ENCODE data around the gene GRHL3.
"Not testable (repeated sequence)": the region's sequence is repeated elsewhere in the genome, so short reads cannot be mapped to it uniquely, and the experiment has no call there.

Gene GRHL3

GRCh38 chr1:24319312-24319863 is at the start of gene GRHL3:
Gene GRHL3, plus strand, starts transcription at chr1:24319357. Its CDS starts 195 bp downstream, at chr1:24319552.
- Histone ChIP-seq H3K36me3 (ENCODE audit: control insufficient read depth, low read depth, low read length) (no peaks in the 10 kb centered on the region), H3K9ac (ENCODE audit: low read length) (no peak within 1 kb of the TSS), H3K4me1 (ENCODE audit: control insufficient read depth, low read depth, low read length) (peaks cover 16% of the 10 kb centered on the region), H3K4me3 (ENCODE audit: low read length) (peak within 1 kb of the TSS; percentile 63), H3K9me3 (ENCODE audit: control insufficient read depth, low read depth, low read length) (no peaks in the 10 kb centered on the region), H3K27me3 (ENCODE audit: control insufficient read depth, insufficient read depth, low read length) (peaks cover 60% of the 10 kb centered on the region), H3K27ac (ENCODE audit: low read length) (no peak within 1 kb of the TSS)

DNA sequence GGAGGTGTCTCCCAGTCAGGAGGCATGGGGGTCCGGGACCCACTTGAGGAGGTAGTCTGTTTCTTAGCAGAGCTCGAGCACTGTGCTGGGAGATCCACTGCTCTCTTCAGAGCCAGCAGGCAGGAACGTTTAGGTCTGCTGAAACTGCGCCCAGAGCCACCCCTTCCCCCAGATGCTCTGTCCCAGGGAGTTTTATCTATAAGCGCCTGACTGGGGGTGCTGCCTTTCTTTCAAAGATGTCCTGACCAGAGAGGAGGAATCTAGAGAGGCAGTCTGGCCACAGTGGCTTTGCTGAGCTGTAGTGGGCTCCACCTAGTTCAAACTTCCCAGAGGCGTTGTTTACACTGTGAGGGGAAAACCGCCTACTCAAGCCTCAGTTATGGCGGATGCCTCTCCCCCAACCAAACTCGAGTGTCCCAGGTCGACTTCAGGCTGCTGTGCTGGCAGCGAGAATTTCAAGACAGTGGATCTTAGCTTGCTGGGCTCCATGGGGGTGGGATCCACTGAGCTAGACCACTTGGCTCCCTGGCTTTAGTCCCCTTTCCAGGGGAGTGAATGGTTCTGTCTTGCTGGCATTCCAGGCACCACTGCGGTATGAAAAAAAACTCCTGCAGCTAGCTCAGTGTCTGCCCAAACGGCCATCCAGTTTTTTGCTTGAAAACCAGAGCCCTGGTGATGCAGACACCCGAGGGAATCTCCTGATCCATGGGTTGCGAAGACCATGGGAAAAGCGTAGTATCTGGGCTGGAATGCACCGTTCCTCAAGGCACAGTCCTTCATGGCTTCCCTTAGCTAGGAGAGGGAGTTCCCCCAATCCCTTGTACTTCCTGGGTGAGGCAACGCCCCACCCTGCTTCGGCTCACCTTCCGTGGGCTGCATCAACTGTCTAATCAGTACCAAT is 44.7 kb upstream of the GRHL3 start:
- not testable (repeated sequence) for H3K9ac ChIP-seq (ENCODE audit: low read length); H3K4me1 ChIP-seq (ENCODE audit: control insufficient read depth, low read depth, low read length); H3K9me3 ChIP-seq (ENCODE audit: control insufficient read depth, low read depth, low read length); H3K27ac ChIP-seq (ENCODE audit: low read length); H3K36me3 ChIP-seq (ENCODE audit: control insufficient read depth, low read depth, low read length); H3K4me3 ChIP-seq (ENCODE audit: low read length); H3K27me3 ChIP-seq (ENCODE audit: control insufficient read depth, insufficient read depth, low read length)

DNA sequence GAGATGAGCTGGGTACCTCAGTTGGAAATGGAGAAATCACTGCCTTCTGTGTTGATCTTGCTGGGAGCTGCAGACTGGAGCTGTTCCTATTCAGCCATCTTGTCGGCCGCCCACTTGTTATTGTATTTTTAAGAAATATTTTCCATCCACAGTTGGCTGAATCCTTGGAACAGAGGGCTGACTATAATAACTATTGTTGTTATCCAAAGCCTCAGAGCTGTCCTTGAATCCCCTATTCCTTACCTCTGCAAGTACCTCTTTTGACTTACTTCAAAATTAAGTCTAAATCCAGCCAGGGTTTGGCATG is 44.1 kb upstream of the GRHL3 start:
- no peak overlapping the region for H3K9ac ChIP-seq (ENCODE audit: low read length)
- H3K27ac ChIP-seq (ENCODE audit: low read length) = no peak overlapping the region
- no peak overlapping the region for H3K4me3 ChIP-seq (ENCODE audit: low read length)

GRCh38 chr1:24275510-24275909 is 43.6 kb upstream of the GRHL3 start:
- H3K4me3 ChIP-seq (ENCODE audit: low read length) = no peak overlapping the region
- no peaks in the 10 kb centered on the region for H3K27me3 ChIP-seq (ENCODE audit: control insufficient read depth, insufficient read depth, low read length)
- no peaks in the 10 kb centered on the region for H3K36me3 ChIP-seq (ENCODE audit: control insufficient read depth, low read depth, low read length)
- no peaks in the 10 kb centered on the region for H3K4me1 ChIP-seq (ENCODE audit: control insufficient read depth, low read depth, low read length)
- no peak overlapping the region for H3K27ac ChIP-seq (ENCODE audit: low read length)
- H3K9me3 ChIP-seq (ENCODE audit: control insufficient read depth, low read depth, low read length) = no peaks in the 10 kb centered on the region
- no peak overlapping the region for H3K9ac ChIP-seq (ENCODE audit: low read length)

More for the DNA sequence above, 44.1 kb upstream of the GRHL3 start:
- no peaks in the 10 kb centered on the region for H3K36me3 ChIP-seq (ENCODE audit: control insufficient read depth, low read depth, low read length)
- H3K27me3 ChIP-seq (ENCODE audit: control insufficient read depth, insufficient read depth, low read length) = no peaks in the 10 kb centered on the region
- H3K4me1 ChIP-seq (ENCODE audit: control insufficient read depth, low read depth, low read length) = no peaks in the 10 kb centered on the region
- no peaks in the 10 kb centered on the region for H3K9me3 ChIP-seq (ENCODE audit: control insufficient read depth, low read depth, low read length)

- H3K9me3 ChIP-seq (ENCODE audit: control insufficient read depth, low read depth, low read length) = no peaks in the 10 kb centered on the region
- H3K27ac ChIP-seq (ENCODE audit: low read length) = no peak overlapping the region
- H3K36me3 ChIP-seq (ENCODE audit: control insufficient read depth, low read depth, low read length) = no peaks in the 10 kb centered on the region
- H3K4me1 ChIP-seq (ENCODE audit: control insufficient read depth, low read depth, low read length) = no peaks in the 10 kb centered on the region
- no peak overlapping the region for H3K9ac ChIP-seq (ENCODE audit: low read length)
- no peak overlapping the region for H3K4me3 ChIP-seq (ENCODE audit: low read length)
- H3K27me3 ChIP-seq (ENCODE audit: control insufficient read depth, insufficient read depth, low read length) = no peaks in the 10 kb centered on the region
Observed at GRCh38 chr1:24276791-24277190, 42.4 kb upstream of the GRHL3 start.

- Histone ChIP-seq H3K4me1 (ENCODE audit: control insufficient read depth, low read depth, low read length) (no peaks in the 10 kb centered on the region), H3K36me3 (ENCODE audit: control insufficient read depth, low read depth, low read length) (no peaks in the 10 kb centered on the region), H3K27ac (ENCODE audit: low read length) (no peak overlapping the region), H3K4me3 (ENCODE audit: low read length) (no peak overlapping the region), H3K9ac (ENCODE audit: low read length) (no peak overlapping the region), H3K27me3 (ENCODE audit: control insufficient read depth, insufficient read depth, low read length) (no peaks in the 10 kb centered on the region), H3K9me3 (ENCODE audit: control insufficient read depth, low read depth, low read length) (no peaks in the 10 kb centered on the region)
Observed at GRCh38 chr1:24277420-24278169, 41.6 kb upstream of the GRHL3 start.

GRCh38 chr1:24278726-24279125 is 40.4 kb upstream of the GRHL3 start:
- Histone ChIP-seq H3K27me3 (ENCODE audit: control insufficient read depth, insufficient read depth, low read length) (no peaks in the 10 kb centered on the region), H3K4me1 (ENCODE audit: control insufficient read depth, low read depth, low read length) (no peaks in the 10 kb centered on the region), H3K9ac (ENCODE audit: low read length) (no peak overlapping the region), H3K36me3 (ENCODE audit: control insufficient read depth, low read depth, low read length) (no peaks in the 10 kb centered on the region), H3K9me3 (ENCODE audit: control insufficient read depth, low read depth, low read length) (no peaks in the 10 kb centered on the region), H3K4me3 (ENCODE audit: low read length) (no peak overlapping the region), H3K27ac (ENCODE audit: low read length) (no peak overlapping the region)

GRCh38 chr1:24279590-24280232 is 39.4 kb upstream of the GRHL3 start:
- H3K9me3 ChIP-seq (ENCODE audit: control insufficient read depth, low read depth, low read length) = no peaks in the 10 kb centered on the region
- no peaks in the 10 kb centered on the region for H3K27me3 ChIP-seq (ENCODE audit: control insufficient read depth, insufficient read depth, low read length)
- no peak overlapping the region for H3K27ac ChIP-seq (ENCODE audit: low read length)
- no peak overlapping the region for H3K4me3 ChIP-seq (ENCODE audit: low read length)
- H3K4me1 ChIP-seq (ENCODE audit: control insufficient read depth, low read depth, low read length) = no peaks in the 10 kb centered on the region
- H3K36me3 ChIP-seq (ENCODE audit: control insufficient read depth, low read depth, low read length) = no peaks in the 10 kb centered on the region
- H3K9ac ChIP-seq (ENCODE audit: low read length) = no peak overlapping the region

GRCh38 chr1:24281591-24281990 is 37.6 kb upstream of the GRHL3 start:
- Histone ChIP-seq H3K36me3 (ENCODE audit: control insufficient read depth, low read depth, low read length) (no peaks in the 10 kb centered on the region), H3K9ac (ENCODE audit: low read length) (no peak overlapping the region), H3K9me3 (ENCODE audit: control insufficient read depth, low read depth, low read length) (no peaks in the 10 kb centered on the region), H3K27ac (ENCODE audit: low read length) (no peak overlapping the region), H3K27me3 (ENCODE audit: control insufficient read depth, insufficient read depth, low read length) (no peaks in the 10 kb centered on the region), H3K4me3 (ENCODE audit: low read length) (no peak overlapping the region), H3K4me1 (ENCODE audit: control insufficient read depth, low read depth, low read length) (peaks cover 4% of the 10 kb centered on the region)

DNA sequence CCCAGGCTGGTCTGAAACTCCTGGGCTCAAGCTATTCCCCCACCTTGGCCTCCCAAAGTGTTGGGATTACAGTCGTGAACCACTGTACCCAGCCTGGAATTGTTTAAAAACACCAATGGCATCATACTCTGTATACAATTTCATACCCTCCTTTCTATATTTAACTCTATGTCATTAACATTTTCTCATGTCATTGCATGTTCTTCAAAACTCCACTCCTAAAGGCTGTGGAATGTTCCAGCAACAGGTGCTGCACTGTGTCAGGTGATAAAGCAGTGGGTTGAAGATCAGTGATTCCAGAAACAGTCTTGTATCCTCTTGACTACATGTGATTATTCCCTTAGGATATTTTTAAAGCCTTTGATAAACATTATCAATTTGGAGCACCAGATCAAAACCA is 36.7 kb upstream of the GRHL3 start:
- no peak overlapping the region for H3K27ac ChIP-seq (ENCODE audit: low read length)

DNA sequence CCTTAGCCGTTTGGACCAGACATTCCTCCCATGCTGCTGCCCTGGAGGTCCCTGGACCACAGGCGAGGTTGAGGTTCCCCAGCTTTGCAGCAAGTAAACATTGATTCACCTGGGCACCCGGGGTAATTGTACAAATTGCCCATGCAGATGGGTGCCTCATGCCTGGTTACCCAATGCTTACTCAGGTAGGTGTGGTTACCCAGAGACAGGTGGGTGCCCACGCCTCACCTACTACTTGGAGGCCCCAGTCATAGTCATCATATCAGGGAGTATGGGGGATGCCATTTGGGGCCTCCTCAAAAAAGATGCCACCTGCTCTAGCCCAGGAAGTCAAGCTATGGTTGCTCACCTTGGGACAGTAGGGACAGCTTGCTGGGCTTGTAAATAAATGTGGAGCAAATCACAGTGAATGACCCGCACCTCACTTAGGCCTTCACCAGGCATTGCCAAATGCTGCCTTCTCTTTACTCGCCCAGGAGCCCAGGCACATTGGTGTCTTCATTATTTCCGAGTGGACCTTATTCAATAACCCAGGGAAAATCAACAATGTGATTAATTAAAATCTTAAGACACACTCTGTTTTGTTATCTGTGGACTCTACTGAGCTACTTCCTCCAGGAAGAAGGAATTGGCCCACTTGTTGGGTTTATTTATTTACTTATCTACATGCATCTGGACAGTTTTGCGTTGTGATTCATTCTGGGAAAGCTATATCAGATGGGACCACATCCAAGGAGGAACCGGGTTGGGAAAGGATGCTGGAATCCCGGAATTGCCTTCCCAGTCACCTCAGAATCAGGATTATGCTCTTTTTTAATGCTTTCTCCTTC is 35.6 kb upstream of the GRHL3 start:
- Histone ChIP-seq H3K27me3 (ENCODE audit: control insufficient read depth, insufficient read depth, low read length) (no peaks in the 10 kb centered on the region), H3K9ac (ENCODE audit: low read length) (no peak overlapping the region)

More for the DNA sequence above, 36.7 kb upstream of the GRHL3 start:
- Histone ChIP-seq H3K36me3 (ENCODE audit: control insufficient read depth, low read depth, low read length) (no peaks in the 10 kb centered on the region), H3K9ac (ENCODE audit: low read length) (no peak overlapping the region), H3K4me3 (ENCODE audit: low read length) (no peak overlapping the region), H3K9me3 (ENCODE audit: control insufficient read depth, low read depth, low read length) (no peaks in the 10 kb centered on the region), H3K27me3 (ENCODE audit: control insufficient read depth, insufficient read depth, low read length) (no peaks in the 10 kb centered on the region), H3K4me1 (ENCODE audit: control insufficient read depth, low read depth, low read length) (peaks cover 5% of the 10 kb centered on the region)

More for the DNA sequence above, 35.6 kb upstream of the GRHL3 start:
- no peaks in the 10 kb centered on the region for H3K9me3 ChIP-seq (ENCODE audit: control insufficient read depth, low read depth, low read length)
- H3K36me3 ChIP-seq (ENCODE audit: control insufficient read depth, low read depth, low read length) = no peaks in the 10 kb centered on the region
- no peak overlapping the region for H3K4me3 ChIP-seq (ENCODE audit: low read length)
- H3K4me1 ChIP-seq (ENCODE audit: control insufficient read depth, low read depth, low read length) = peaks cover 5% of the 10 kb centered on the region
- H3K27ac ChIP-seq (ENCODE audit: low read length) = no peak overlapping the region
